Fibroblast of the conjunctiva (primary cell): ENCODE data around the gene FAM107B.
A peak's percentile ranks its signal among the peaks of the same experiment; 100 is the strongest.
"Not testable (repeated sequence)": the region's sequence is repeated elsewhere in the genome, so short reads cannot be mapped to it uniquely, and the experiment has no call there.

Experiments used
- DNase-seq: peaks from one replicate; pipeline ENCODE4 v3.0.0-alpha.2; 2010; ENCODE audit warnings: low read depth

The FAM107B gene

DNA sequence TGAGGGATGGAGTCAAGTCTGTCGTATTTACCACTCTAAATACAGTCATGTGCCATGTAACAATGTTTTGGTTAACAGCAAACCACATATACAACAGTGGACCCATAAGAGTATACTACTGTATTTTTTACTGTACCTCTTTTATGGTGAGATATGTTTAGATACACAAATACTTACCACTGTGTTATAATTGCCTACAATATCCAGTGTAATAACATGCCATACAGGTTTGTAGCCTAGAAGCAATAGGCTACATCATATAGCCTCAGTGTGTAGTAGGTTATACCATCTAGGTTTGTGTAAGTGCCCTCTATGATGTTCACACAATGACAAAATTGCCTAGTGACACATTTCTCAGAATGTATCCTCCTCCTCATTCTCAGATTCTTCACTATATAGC, 110.4 kb downstream of the FAM107B start:
- DNase-seq, result no peak

DNA sequence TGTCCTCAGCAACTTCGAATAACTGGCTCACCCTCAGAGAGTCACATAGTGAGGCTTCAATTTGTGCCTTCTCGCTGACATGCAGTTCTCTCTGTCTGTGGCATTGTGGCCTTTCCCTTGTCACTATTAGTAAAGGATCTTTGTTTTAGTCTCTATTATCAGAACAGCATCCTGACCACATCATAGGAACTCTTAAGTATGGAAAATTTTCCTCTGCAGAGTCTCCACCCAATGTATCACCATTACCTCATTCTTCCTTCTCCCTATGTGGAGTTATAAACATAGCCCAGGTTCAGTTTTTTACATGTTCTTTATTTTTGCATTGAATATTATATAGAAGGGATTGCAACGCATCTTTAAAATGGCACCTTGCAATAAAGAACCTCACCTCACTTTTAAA, 112.9 kb downstream of the FAM107B start:
- DNase-seq, result no peak

DNA sequence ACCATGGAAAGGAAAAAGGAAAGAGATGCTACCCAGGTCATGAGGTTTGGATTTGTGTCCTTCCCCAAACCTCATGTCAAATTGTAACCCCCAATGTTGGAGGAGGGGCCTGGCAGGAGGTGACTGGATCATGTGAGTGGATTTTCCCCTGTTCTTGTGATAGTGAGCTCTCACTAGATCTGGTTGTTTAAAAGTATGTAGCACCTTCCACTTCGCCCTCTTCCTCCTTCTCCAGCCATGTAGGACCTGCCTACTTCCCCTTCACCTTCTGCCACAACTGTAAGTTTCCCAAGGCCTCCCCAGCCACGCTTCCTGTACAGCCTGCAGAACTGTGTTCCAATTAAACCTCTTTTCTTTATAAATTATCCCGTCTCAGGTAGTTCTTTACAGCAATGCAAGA, 113.9 kb downstream of the FAM107B start:
- no peak for DNase-seq

DNA sequence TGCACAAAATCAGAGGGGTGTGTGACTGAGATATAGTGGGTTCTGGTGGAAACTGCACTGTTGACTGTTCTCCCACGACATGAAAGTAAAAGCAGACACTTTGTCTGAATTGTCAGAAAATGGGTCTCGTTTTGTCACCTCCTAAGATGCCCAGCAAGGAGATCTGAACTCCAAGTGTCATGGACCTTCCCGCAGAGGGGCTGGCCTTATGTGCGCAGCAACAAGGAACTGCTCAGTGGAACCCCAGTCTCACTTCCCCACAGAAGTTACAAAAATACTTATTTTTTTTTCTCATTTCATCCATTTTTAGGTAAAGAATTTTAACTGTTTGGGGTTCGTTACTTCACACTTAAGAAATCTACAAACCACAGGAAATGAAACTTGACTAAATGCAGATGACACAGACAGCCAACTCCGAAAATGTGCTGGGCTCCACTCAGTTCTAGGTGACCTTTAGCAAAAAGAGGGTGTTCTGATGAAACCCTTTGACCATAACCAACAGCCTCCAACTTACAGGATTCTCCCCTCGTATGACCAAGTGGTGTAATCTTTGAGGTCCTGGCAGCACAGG, 115.0 kb downstream of the FAM107B start:
- DNase-seq, result no peak

DNA sequence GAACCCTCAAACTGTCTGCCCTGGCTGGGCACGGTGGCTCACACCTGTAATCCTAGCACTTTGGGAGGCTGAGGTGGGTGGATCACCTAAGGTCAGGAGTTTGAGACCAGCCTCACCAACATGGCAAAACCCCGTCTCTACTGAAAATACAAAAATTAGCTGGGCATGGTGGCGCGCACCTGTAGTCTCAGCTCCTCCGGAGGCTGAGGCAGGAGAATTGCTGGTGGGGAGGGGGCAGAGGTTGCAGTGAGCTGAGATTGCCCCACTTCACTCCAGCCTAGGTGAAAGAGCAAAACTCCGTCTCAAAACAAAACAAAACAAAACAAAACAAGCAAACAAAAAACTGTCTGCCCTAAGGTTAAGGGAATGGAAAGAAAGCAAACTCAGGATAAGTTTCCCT, 115.6 kb downstream of the FAM107B start:
- not testable (repeated sequence) for DNase-seq

DNA sequence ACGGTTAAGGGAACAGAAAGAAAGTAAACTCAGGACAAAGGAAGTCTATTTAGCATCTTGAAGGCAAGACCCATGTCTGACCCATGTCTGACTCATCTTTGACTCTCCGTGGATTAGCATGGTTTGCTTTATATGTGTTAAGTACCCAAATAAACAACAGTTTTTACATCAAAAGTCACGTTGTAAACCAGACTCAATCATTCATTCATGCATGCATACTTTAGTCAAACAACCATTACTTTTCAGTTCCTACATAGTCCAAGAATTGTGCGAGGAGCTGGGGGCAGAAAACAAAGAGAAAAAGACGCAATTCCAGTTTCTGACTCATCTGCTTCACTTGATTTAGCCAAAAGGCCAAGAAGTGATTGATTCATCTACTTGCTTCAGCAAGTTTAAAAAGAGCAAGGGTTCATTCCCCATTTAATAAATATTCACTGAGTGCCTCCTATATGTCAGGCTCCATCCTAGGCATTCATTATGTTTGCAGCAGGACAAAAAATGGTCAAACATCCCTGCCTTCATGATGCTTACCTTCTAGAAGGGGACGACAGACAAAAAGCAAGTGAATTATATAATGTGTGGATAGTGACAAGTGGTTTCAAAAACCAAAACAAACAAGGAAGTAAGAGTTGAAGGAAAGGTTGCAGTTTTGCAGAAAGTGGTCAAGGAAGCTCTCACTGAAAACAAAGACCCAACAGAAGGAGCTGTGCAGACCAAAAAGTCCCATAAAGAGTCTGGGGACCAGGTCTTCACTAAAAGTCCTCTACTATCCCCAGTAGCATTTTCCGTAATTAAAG, 116.2 kb downstream of the FAM107B start:
- peak; percentile 6 for DNase-seq

DNA sequence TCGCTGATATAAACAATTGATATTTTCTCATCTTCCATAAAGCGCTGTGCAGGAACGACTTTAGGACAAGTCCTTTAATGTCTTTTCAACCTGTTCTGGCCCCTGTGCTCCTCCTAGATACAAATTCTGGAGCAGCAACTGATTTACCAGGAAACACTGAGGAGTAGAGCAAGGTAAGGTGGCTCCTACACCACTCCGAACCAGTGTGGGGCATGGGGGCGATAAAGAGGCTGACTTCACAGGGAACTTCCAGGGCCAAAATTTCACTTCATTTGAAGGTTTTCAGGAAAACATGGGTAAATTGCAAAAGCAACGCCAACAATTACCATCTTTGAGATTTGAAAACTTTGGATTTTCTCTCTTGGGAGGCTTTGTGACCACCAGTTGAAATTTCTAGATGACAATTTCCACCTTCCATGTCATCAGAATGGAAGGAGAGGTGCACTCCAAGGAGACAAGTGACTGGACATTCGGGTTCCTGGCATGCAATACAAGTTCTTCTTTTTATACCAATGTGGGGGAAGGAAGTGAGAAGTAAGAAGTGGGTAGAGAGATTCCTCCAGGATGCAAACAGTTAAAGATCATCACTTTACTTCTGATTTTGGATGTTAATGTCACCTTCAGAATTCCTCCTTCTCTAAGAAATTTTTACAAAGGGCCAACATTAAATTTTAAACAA, 118.5 kb downstream of the FAM107B start:
- no peak for DNase-seq

DNA sequence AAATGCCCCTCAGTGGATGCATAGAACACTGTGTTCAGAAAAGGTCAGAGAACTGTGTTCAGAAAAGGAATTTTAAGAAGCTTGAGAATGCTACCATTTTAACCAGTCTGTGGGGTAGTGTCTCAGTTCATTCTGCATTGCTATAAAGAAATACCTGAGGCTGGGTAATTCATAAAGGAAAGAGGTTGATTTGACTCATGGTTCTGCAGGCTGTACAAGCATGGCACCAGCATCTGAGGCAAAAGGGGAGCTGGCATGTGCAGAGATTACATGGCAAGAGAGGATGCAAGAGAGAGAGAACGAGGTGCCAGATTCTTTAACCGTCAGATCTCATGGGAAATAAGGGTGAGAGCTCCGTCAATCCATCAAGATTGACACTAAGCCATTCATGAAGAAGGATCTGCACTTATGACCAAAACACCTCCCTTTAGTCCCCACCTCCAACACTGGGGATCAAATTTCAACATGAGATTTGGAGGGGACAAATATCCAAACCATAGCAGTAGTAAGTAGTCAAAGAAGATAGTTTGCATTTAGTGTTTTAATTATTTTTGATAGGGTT, 119.8 kb downstream of the FAM107B start:
- no peak for DNase-seq

DNA sequence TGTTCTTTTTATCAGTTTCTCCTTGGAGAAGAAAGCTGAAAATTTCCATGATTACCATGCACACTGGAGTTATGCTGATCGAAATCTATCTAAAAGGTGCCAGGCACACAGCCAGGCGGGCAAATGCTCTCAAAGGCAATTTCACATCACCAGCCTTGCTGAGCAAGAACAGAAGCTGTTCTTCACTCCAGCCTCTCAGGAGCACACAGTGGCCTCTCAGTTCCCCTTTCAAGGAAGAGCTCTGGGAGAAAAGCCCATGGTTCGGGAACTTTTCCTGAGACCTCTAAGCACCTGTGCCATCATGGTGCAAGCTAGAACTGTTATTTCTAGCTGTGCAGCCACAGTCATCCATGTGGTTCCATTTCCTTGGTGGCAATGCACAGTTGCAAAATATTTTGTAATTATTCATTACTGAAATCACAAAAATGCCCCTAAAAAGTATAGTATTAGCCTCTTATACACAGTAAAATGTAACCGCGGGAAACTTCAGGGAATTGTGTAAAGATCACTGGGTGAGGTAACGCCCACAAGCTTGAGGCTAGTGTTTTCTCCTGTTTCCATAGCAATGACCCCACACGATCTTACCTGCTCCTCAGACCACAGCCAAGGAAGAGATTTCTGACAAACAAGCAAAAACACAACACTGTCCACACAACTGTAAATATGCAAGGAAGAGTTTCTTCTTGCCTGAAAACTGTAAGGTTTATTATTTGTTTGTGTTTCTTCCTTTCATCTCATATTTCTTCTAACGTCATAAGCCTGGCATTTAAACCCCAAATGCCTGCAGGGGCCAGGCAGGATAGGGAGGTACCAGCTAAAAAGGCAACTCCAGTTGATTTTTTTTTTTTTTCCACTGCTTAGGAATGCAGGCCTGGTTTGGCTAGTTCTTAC, 121.2 kb downstream of the FAM107B start:
- peak; percentile 47 for DNase-seq

DNA sequence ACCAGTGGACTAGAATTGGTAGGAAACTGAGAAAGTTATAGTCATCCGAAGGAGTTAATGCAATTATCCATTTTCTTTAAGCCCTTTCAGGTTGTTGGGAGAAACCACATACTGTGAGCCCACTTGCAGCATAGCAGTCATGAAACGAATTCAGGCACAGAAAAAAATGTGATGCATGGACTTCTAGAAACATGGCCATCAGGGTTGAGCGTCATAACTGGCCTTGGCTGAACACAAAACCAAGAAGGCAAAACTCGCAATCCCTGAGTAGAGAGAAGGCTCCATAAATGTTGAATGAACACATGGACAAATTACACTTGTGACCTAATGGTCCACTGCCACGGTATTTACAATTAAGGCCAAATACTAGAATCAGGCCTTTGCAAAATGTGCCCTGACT, 121.9 kb downstream of the FAM107B start:
- no peak for DNase-seq

DNA sequence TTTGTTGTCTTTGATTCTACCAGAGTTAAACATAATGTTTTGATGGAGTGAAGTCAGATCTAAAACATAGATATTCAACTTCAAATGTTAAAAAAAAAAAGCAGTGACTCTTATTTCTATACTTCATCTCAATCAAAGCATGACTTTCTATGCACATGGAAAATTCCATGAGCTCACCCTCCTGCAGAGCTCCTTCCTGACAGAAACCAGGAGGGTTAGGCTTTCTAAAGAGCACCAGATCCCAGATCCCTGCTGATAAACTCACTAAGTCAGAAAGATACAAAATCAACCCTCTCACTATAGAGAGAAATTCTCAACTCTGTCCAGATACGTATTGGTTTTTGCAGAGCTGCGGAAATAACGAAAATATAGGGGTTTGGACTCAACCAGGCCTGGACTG, 122.6 kb downstream of the FAM107B start:
- no peak for DNase-seq

DNA sequence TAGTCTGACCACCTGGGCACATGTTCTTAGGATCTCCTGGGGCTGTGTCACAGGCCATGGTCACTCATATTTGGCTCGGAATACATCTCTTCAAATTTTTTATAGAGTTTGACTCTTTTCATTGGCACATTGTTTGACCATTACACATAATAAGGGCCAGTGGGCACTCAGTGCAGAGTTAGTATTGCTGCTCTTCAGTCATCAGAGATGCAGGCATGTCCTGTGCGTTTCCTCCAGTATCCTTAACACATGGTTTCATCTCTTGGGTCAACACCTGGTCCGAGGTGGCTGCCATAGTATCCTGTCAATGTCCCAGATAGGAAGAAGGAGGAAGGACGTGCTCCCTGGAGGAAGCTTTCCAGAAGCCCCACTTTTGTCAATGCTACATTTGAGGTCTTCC, 125.0 kb downstream of the FAM107B start:
- DNase-seq, result no peak

DNA sequence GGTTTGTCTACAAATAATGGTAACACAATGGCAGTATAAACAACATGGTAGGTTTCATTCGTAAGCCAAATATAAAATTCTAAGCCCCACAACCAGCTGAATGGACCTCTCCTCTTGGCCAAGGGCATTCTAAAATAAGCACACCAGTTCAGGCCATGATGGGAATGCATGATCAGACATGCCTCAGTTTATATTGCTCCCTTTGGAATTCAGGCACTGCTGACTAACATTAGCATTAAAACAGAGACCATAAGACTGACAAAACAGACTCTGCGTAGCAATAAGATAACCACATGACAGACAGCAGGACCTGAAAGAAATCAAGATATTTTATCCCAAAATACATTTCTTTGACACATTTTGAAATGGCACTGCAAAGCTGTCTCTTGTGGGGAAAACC, 125.8 kb downstream of the FAM107B start:
- DNase-seq, result no peak

DNA sequence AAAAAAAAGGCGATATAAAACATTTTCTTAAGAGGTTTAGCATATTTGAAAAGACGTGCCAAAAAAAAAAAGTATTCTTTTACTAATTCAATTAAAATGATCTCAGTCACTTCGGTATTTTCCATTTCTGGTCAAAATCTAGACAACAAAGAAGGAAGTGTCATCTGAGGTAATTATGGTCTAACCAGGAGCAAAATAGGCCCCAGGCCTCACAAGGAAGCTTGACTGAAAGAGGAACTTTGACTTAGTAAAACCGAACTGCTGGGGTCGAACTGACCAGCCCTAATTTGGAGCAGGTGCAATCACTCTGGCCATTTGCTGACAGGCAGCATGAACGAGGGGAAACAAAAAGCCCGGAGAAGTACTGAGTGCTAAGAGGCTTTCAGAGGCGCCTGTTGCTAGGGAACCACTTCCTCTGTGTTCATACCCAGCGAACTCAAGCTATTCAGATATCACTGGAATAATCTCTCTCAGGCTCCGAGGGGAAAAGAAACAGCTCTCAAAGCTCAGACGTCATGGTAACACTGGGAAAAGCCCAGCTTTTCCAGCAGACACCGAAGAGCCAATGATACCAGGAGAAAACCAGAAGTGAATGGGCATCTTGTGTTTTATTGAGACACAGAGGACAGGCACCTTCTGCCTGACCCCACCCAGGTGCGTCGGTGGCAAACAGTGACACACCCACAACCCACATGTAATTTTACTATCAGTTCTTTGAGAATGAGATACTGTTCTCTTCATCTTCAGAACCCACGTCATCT, 126.5 kb downstream of the FAM107B start:
- peak; percentile 44 for DNase-seq

DNA sequence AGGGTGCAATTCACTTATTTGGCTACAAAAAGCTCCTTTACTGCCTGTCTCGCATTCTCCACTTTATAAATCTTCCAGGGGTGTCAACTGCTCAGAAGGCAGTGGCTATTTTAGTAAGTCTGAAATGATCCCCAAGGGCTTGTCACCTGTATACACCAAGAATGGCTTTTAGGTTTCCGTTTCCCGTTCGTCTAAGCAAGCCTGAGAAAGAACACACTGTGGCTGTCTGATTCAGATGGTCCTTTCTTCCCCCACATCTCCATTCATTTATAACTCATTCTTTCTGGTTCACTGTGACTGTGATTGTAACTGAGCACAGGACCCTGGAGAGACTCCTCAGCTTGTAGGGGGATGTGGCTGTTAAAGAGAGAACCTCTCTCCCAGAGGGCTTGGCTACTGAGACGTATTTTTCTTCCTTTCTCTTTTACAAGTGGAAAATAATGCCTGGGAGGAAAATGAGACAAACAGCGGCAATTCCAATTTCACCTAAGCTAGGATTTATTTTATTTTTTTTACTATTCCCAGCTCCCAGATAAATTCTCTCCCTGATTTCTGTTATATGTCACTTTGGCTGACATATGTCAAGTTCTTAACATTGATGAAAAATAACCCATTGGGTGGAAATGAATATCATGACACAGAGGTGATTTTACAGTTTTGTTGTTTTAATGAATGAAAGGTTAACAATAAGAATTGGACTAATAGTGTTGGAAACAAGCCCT, 129.3 kb downstream of the FAM107B start:
- DNase-seq, result no peak

DNA sequence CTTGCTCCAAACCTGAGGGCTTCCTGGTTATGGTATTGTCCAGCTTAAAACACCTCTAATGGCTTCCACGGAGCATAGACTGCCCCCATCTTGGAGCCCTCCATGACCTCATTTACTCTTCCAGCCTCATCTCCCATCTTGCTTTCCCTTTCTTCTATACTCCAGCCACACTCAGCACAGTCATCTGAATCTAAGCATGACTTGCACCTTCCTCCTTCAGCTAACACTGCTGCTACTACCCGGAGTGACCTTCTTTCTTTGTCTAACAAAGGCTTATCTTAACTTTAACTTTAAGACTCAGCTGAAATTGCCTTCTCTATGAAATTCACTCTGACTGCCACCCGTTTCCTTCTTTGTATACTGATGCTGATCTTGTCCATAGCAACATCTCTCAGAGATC, 135.1 kb downstream of the FAM107B start:
- DNase-seq, result no peak

DNA sequence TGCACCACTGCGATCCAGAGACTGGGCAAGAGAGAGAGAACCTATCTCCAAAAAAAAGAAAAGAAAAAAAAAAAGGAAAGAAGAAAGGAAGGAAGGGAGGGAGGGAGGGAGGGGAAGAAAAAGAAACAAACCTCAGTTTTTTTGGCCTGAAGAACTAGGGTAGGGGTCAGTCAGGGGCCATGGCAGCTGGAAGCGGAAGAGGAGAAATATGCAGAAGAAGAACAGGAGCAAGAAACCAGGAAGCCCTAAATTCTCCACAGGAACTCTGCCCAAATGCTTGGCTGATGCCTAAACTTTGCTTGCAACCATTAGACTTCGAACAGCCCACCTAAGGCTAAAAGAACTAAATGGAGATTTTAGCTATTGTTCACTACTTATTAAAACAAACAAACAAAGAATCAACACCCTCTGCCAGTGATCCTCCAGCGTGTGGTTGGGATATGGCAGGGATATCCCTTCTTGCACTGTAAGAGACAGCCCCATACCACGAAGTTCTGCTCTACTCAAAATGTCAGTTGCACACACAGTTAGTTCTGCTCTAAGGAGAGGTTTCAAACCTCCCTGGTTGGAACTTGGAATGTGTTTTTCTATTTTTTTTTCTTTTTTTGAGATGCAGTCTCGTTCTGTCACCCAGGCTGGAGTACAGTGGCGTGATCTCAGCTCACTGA, 139.5 kb downstream of the FAM107B start:
- no peak for DNase-seq

DNA sequence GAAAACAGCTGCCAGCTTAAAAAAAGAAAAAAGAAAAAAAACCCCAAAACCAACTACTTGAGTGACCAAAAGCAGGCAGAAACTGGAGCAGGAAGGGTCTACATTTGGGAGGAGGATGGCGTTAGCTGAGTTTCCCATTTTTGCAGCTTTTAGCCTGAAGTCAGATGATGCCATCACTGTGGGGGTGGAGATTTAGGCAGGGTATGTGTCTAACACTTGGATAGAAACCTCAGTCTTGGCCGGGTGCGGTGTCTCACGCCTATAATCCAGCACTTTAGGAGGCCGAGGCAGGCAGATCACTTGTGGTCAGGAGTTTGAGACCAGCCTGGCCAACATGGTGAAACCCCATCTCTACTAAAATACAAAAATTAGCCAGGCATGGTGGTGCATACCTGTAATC, 140.1 kb downstream of the FAM107B start:
- not testable (repeated sequence) for DNase-seq

DNA sequence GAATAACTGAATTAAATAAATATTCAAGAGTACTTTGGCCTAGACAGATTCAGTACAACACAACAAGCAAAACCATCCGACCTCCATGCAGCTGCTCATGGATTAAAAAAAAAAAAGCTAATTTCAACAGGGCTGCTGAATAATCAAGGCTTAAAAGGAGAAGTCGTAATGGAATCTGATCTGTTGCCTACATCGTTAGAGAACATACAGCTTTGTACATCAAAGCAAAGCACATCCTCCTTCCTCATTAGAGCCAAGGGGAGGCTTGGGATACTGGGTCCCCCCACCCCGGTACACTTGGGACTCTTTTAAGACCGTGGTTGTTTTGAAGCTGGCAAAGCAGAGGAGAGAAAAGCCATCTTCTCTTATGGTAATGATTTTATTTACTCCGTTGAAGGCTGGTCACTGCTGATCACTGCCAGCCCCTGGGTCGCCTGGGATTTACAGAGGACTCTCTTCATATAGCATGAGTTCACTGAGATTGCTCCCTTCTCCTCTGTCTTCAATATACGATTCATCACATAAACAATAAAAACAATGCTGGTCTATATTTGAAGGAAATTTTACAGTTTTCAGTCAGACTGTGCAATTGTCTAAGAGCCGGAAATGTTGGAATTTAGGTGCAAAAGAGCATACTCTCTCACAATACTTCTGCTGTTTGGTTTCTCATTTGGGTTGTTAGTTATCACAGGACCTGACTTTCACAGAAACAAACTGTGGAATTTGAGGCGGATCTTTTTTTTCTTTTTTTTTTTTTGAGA, 148.8 kb downstream of the FAM107B start:
- no peak for DNase-seq
